IMR-90 (cell line): ENCODE data around the gene OSBPL3. TPM values are rescaled to one million over a fixed set of nuclear protein-coding genes. Genes with fewer than 3 reads are reported as not detected.

Experiments
- ATAC-seq: fragments of 200-7000 bp; cut with Tn5 transposase; 2 replicates; pipeline ENCODE4 v1.9.1; 2020; ENCODE audit warnings: low read depth, mild to moderate bottlenecking, moderate library complexity
- BruUV-seq: library from RNA; stranded (reverse); fragments of 400-500 nt; replicated peaks from 2 replicates; lab custom pipeline; 2021; lab: Mats Ljungman, UMichigan
- CTCF ChIA-PET: fragments of 300-600 bp; formaldehyde crosslinking; extraction: SDS; loops from one replicate; lab custom pipeline; 2021; ENCODE audit warnings: antibody characterized with exemption; lab: Yijun Ruan, JAX
- POLR2A ChIA-PET: fragments of 300-600 bp; sonication (Branson Sonifier 250); formaldehyde crosslinking; loops from one replicate; lab custom pipeline; 2022; ENCODE audit warnings: antibody characterized with exemption; ENCODE audit not compliant: unreplicated experiment; lab: Charles Lee
- DNase-seq: peaks from one replicate; pipeline ENCODE4 v3.0.0; 2013
- H2AFZ ChIP-seq: replicated peaks from 2 replicates; pipeline ENCODE3; 2013; ENCODE audit warnings: low read length, mild to moderate bottlenecking; ENCODE audit not compliant: poor library complexity
- H2AK5ac ChIP-seq: 2 replicates; pipeline ENCODE4 v1.6.1; 2013; ENCODE audit warnings: low read depth, low read length, inconsistent platforms
- H2AK9ac ChIP-seq: replicated peaks from 2 replicates; pipeline ENCODE3; 2013; ENCODE audit warnings: mild to moderate bottlenecking, low read depth, low read length, moderate library complexity; ENCODE audit not compliant: poor library complexity
- H2BK120ac ChIP-seq: 2 replicates; pipeline ENCODE4 v1.6.1; 2013; ENCODE audit warnings: low read depth, low read length, inconsistent platforms
- H2BK15ac ChIP-seq: 3 replicates; pipeline ENCODE4 v1.6.1; 2013; ENCODE audit warnings: low read depth, low read length, inconsistent platforms
- H2BK20ac ChIP-seq: 2 replicates; pipeline ENCODE4 v1.6.1; 2013; ENCODE audit warnings: low read depth, mild to moderate bottlenecking, inconsistent platforms, low read length, moderate library complexity
- H2BK5ac ChIP-seq: 2 replicates; pipeline ENCODE4 v1.6.1; 2013; ENCODE audit warnings: mild to moderate bottlenecking, low read depth, low read length, inconsistent platforms; ENCODE audit not compliant: poor library complexity, severe bottlenecking
- H3K14ac ChIP-seq: replicated peaks from 2 replicates; pipeline ENCODE4 v1.6.1; 2013; ENCODE audit warnings: low read depth, low read length, inconsistent platforms
- H3K18ac ChIP-seq: 2 replicates; pipeline ENCODE4 v1.6.1; 2013; ENCODE audit warnings: low read depth, low read length, control low read depth
- H3K23ac ChIP-seq: 2 replicates; pipeline ENCODE4 v1.6.1; 2013; ENCODE audit warnings: low read depth, low read length, inconsistent platforms
- H3K27ac ChIP-seq: 2 replicates; pipeline ENCODE4 v1.5.1; 2013; ENCODE audit warnings: mild to moderate bottlenecking, control low read depth, low read length; ENCODE audit not compliant: insufficient read depth
- H3K27me3 ChIP-seq: 2 replicates; pipeline ENCODE4 v1.6.1; 2013; ENCODE audit warnings: low read length; ENCODE audit not compliant: control insufficient read depth, insufficient read depth
- H3K36me3 ChIP-seq: 2 replicates; pipeline ENCODE4 v1.6.1; 2013; ENCODE audit warnings: low read length, mixed read lengths; ENCODE audit not compliant: control insufficient read depth, insufficient read depth
- H3K4ac ChIP-seq: 2 replicates; pipeline ENCODE4 v1.6.1; 2013; ENCODE audit warnings: low read depth, low read length, inconsistent platforms
- H3K4me1 ChIP-seq: 2 replicates; pipeline ENCODE4 v1.6.1; 2013; ENCODE audit warnings: low read length, mixed read lengths; ENCODE audit not compliant: control insufficient read depth, insufficient read depth
- H3K4me2 ChIP-seq: 2 replicates; pipeline ENCODE4 v1.6.1; 2013; ENCODE audit warnings: low read depth, mild to moderate bottlenecking, control low read depth, low read length, moderate library complexity
- H3K4me3 ChIP-seq: 2 replicates; pipeline ENCODE4 v1.5.1; 2013; ENCODE audit warnings: low read depth, mild to moderate bottlenecking, control low read depth, low read length, moderate library complexity; ENCODE audit not compliant: insufficient read depth
- H3K56ac ChIP-seq: 2 replicates; pipeline ENCODE4 v1.6.1; 2013; ENCODE audit warnings: low read length, inconsistent platforms; ENCODE audit not compliant: insufficient read depth; ENCODE audit errors: extremely low read depth
- H3K79me1 ChIP-seq, 2 experiments: 2 replicates each; pipeline ENCODE4 v1.6.1; 2013; ENCODE audit warnings: low read length in 2 of 2, inconsistent platforms in 1 of 2, low read depth in 1 of 2
- H3K9ac ChIP-seq: 2 replicates; pipeline ENCODE4 v1.6.1; 2013; ENCODE audit warnings: low read depth, low read length, control low read depth
- H3K9me1 ChIP-seq: 2 replicates; pipeline ENCODE4 v1.6.1; 2013; ENCODE audit warnings: low read length, inconsistent platforms; ENCODE audit not compliant: insufficient read depth
- H3K9me3 ChIP-seq: 2 replicates; pipeline ENCODE4 v1.6.1; 2013; ENCODE audit warnings: low read length; ENCODE audit not compliant: control insufficient read depth, insufficient read depth
- H4K20me1 ChIP-seq: 2 replicates; pipeline ENCODE4 v1.6.1; 2013; ENCODE audit warnings: low read length, inconsistent platforms; ENCODE audit not compliant: insufficient read depth
- H4K5ac ChIP-seq: 2 replicates; pipeline ENCODE4 v1.6.1; 2013; ENCODE audit warnings: mild to moderate bottlenecking, low read depth, low read length, control low read depth
- H4K8ac ChIP-seq, 2 experiments: 2 replicates each; pipeline ENCODE4 v1.6.1; 2013; ENCODE audit warnings: low read depth in 2 of 2, low read length in 2 of 2, control low read depth in 1 of 2, inconsistent platforms in 1 of 2
- H4K91ac ChIP-seq: 2 replicates; pipeline ENCODE4 v1.6.1; 2013; ENCODE audit warnings: low read depth, low read length, inconsistent platforms; ENCODE audit not compliant: insufficient read depth
- MAFK ChIP-seq: IDR thresholded peaks from 2 replicates; pipeline ENCODE4 v1.6.1; 2012; ENCODE audit warnings: low read depth, low read length, improper control_type of control experiment
- WGBS, 2 experiments: methylation state at CpG; one replicate each; pipeline versions ENCODE4 v1.1.5 to v1.1.7; 2013; ENCODE audit warnings: missing lambda C conversion rate in 2 of 2; ENCODE audit not compliant: insufficient read length in 1 of 2; ENCODE audit errors: extremely low coverage in 2 of 2; 5-methylcytosine and 5-hydroxymethylcytosine counted together
- dilution Hi-C: fragments of 300-500 bp; cut with HindIII; formaldehyde crosslinking; loops from one replicate; pipeline ENCODE4 v1.14.3; 2018; ENCODE audit warnings: low sequenced_read_pairs; ENCODE audit not compliant: unreplicated experiment
- in situ Hi-C: fragments of 300-500 bp; cut with MboI; formaldehyde crosslinking; loops from 3 replicates; pipeline ENCODE4 v1.14.3; 2019; ENCODE audit warnings: low sequenced_read_pairs, inconsistent platforms, mixed read lengths
- intact Hi-C: fragments of 100-400 bp; cut with micrococcal nuclease; formaldehyde crosslinking; loops from 2 replicates; pipeline ENCODE4 v1.10.0; 2022
- polyA plus RNA-seq, 3 experiments: library from polyadenylated mRNA; depleted of rRNA; stranded (reverse); fragments of >200 nt; gene quantifications; 2 replicates each; pipeline ENCODE4 v1.2.3, GENCODE V29; 2012; ENCODE audit warnings: low replicate concordance in 1 of 3
- total RNA-seq: library from RNA; depleted of rRNA; stranded (reverse); fragments of >200 nt; gene quantifications from 2 replicates; pipeline ENCODE4 v1.2.3, GENCODE V29; 2012

The OSBPL3 gene
- total and polyA plus RNA-seq, 2 of the 4 experiments (the other 2 are of a cell fraction) = 18.0 to 29.9 TPM

DNA sequence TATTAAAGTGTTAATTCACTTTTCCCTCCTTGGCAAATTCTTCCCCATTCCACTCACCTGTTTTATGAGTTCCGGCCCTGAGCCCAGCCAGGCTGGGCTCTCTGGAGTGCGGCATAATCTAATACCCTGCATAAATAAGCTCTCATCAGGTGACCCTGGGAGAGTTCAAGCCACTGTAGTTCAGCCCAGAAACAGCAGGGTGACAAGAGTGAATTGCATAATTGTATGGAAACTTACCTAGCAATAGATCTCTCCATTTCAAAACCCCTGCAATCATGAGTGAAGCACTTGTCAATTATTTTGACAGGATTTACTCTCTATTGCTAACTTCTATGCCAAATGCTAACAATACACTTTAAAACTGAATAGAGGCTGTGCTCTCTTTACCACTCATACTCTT, 94.7 kb downstream of the OSBPL3 start:
- dilution Hi-C loops = no loop called here
- H4K91ac ChIP-seq = no peak overlapping the region
- H2AFZ ChIP-seq = no peak overlapping the region
- no peak overlapping the region for H3K4me3 ChIP-seq
- H4K8ac ChIP-seq = no peak overlapping the region
- in situ Hi-C loops = no loop called here
- peaks cover 15 to 41% of the 10 kb centered on the region in 2 experiments; a peak in 3 of 4 replicates for H3K79me1 ChIP-seq
- H3K23ac ChIP-seq = no peak overlapping the region
- no peak overlapping the region for H3K9ac ChIP-seq
- POLR2A ChIA-PET = no interaction called here
- H3K27ac ChIP-seq = no peak overlapping the region
- CTCF ChIA-PET = no interaction called here
- no peak overlapping the region for H2BK120ac ChIP-seq
- no peak overlapping the region for H2BK5ac ChIP-seq
- no TSS peak for BruUV-seq
- H2BK20ac ChIP-seq = no peak overlapping the region
- H3K36me3 ChIP-seq = peaks cover 2% of the 10 kb centered on the region; the same call in 1 of the 2 replicates
- H2AK9ac ChIP-seq = no peak overlapping the region
- no peak overlapping the region for H3K18ac ChIP-seq
- no peak overlapping the region for H4K5ac ChIP-seq
- ATAC-seq (no peak), DNase-seq (no peak)
- no peaks in the 10 kb centered on the region for H4K20me1 ChIP-seq
- no CpG with 5 or more reads among the region's 2 CpGs for WGBS, 2 experiments
- no peak overlapping the region for H3K4ac ChIP-seq
- H2BK15ac ChIP-seq = no peak overlapping the region
- no peak overlapping the region for H2AK5ac ChIP-seq
- no peak overlapping the region for H3K4me2 ChIP-seq
- H3K9me3 ChIP-seq = no peaks in the 10 kb centered on the region
- no peak overlapping the region for H3K56ac ChIP-seq
- intact Hi-C loops = no loop called here
- no peaks in the 10 kb centered on the region for H3K27me3 ChIP-seq
- H3K9me1 ChIP-seq = peaks cover 15% of the 10 kb centered on the region
- no peak for TF ChIP-seq MAFK
- no peak overlapping the region for H3K14ac ChIP-seq
- peaks cover 4% of the 10 kb centered on the region for H3K4me1 ChIP-seq
